RWPE1 (cell line): ENCODE results near the gene SLC26A9.

ENCODE experiments used
- CTCF ChIA-PET: fragments of 350-600 bp; sonication (Branson Sonifier 250); formaldehyde crosslinking; extraction: SDS; loops from one replicate; lab custom pipeline; 2021; lab: Yijun Ruan, JAX
- POLR2A ChIA-PET: fragments of 400-600 bp; formaldehyde crosslinking; extraction: SDS; loops from one replicate; lab custom pipeline; 2020; ENCODE audit warnings: antibody characterized with exemption; ENCODE audit not compliant: low non-redundant PET; lab: Yijun Ruan, JAX
- DNase-seq: peaks from one replicate; pipeline ENCODE4 v3.0.0; 2012; ENCODE audit warnings: low spot score
- H3K27ac ChIP-seq: fragments of 450-650 bp; 2 replicates; pipeline ENCODE4 v1.5.1; 2017
- TF ChIP-seq, protein P1 (sequence below): fragments of 450-650 bp; conservative IDR thresholded peaks from 2 replicates; pipeline ENCODE4 v1.5.1; 2017; ENCODE audit warnings: low read depth, mild to moderate bottlenecking

Gene SLC26A9

DNA sequence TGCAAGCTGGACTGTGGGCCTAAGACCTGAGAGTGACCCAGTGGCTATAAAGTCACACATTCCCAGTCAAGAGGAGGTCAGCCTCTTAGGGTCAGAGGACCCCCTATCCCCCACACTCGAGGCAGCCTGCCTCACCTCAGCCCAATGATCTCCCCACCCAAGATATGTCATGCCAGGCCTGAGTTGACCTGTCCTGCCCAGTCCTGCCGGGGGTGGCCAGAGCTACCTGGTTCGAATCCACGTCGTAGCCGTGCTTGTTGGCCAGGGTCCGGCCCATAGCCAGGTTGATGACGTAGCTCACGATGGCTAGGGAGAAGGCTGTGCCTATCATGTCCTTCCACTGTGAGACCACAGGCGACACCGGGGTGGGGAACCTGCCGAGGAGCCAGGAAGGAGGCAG is 15.6 kb downstream of the SLC26A9 start:
- CTCF ChIA-PET: interaction anchor here (0.9 to 1.5 kb wide), 2 partner anchors 9 to 49 kb away, joined by 3 to 8 read pairs; no protein-coding TSS in a partner anchor
- TF ChIP-seq, protein P1, sequence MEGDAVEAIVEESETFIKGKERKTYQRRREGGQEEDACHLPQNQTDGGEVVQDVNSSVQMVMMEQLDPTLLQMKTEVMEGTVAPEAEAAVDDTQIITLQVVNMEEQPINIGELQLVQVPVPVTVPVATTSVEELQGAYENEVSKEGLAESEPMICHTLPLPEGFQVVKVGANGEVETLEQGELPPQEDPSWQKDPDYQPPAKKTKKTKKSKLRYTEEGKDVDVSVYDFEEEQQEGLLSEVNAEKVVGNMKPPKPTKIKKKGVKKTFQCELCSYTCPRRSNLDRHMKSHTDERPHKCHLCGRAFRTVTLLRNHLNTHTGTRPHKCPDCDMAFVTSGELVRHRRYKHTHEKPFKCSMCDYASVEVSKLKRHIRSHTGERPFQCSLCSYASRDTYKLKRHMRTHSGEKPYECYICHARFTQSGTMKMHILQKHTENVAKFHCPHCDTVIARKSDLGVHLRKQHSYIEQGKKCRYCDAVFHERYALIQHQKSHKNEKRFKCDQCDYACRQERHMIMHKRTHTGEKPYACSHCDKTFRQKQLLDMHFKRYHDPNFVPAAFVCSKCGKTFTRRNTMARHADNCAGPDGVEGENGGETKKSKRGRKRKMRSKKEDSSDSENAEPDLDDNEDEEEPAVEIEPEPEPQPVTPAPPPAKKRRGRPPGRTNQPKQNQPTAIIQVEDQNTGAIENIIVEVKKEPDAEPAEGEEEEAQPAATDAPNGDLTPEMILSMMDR: no peak
- H3K27ac ChIP-seq: no peak overlapping the region
- POLR2A ChIA-PET: no interaction called here
- no peak for DNase-seq

- DNase-seq: no peak
- CTCF ChIA-PET: interaction anchor here (0.9 to 1.5 kb wide), 2 partner anchors 9 to 50 kb away, joined by 3 to 8 read pairs; no protein-coding TSS in a partner anchor
- POLR2A ChIA-PET: no interaction called here
- H3K27ac ChIP-seq: no peak overlapping the region
- TF ChIP-seq, protein P1: no peak
Measured at GRCh38 chr1:205927247-205927646, 16.0 kb downstream of the SLC26A9 start.

DNA sequence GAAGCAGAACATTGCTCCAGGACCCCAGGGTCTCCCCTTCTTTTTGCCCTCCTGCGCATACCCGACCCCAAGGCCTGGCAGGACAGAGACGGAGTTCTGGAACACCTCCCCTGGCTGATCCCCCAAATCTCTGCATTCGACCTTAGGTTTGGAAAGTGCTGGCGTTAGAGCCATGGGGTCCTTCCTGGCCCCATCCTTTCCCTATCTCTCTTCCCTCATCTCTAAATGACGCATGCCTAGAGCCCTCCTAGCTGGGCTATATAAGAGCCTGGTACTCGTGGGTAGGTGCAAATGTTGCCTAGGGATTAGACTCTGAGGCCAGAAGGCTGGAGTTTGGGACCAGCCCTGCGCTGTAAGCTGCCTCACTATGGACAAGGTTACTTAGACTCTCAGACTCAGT is 16.6 kb downstream of the SLC26A9 start:
- no peak overlapping the region for H3K27ac ChIP-seq
- no peak for DNase-seq
- TF ChIP-seq, protein P1: no peak
- POLR2A ChIA-PET: no interaction called here
- CTCF ChIA-PET: interaction anchor here (0.9 to 14.3 kb wide), 4 partner anchors 8 to 55 kb away, joined by 3 to 406 read pairs (median 6); no protein-coding TSS in a partner anchor

GRCh38 chr1:205926213-205926612 is 17.0 kb downstream of the SLC26A9 start:
- POLR2A ChIA-PET: no interaction called here
- no peak overlapping the region for H3K27ac ChIP-seq
- DNase-seq: no peak
- TF ChIP-seq, protein P1: no peak
- CTCF ChIA-PET: interaction anchor here (0.6 to 14.3 kb wide), 3 partner anchors 18 to 55 kb away, joined by 3 to 406 read pairs (median 3); no protein-coding TSS in a partner anchor

DNA sequence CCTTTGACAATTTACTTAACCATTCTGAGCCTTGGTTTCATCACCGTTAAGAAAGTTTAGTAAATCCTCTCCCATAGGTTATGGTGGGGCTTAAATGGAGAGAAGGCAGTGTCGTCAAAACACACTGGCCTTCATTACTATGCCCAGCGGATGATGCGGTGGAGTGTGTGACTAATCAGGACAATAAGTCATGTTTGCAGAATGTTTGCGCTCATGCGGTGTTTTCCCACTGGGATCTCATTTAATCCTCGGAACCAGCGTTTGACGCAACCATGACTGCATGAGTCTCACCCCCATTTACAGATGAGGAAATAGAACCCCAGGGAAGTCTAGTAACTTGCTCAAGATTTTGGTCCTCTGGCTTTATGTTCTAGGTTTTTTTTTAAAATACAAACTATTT is 17.5 kb downstream of the SLC26A9 start:
- CTCF ChIA-PET: interaction anchor here (0.6 to 14.3 kb wide), 3 partner anchors 17 to 56 kb away, joined by 3 to 406 read pairs (median 3); no protein-coding TSS in a partner anchor
- POLR2A ChIA-PET: no interaction called here

GRCh38 chr1:205924460-205924790 is 18.8 kb downstream of the SLC26A9 start:
- no peak for DNase-seq
- ChIA-PET CTCF (interaction anchor here (1.2 to 14.3 kb wide), 2 partner anchors 46 to 57 kb away, joined by 3 to 406 read pairs; no protein-coding TSS in a partner anchor), POLR2A (no interaction called here)
- TF ChIP-seq, protein P1: no peak
- no peak overlapping the region for H3K27ac ChIP-seq

More for the DNA sequence above, 17.5 kb downstream of the SLC26A9 start:
- TF ChIP-seq, protein P1: no peak
- no peak overlapping the region for H3K27ac ChIP-seq
- DNase-seq: peak; percentile 82
